Measurements from ENCODE around the gene WNT10A. TPM values are rescaled to one million over a fixed set of nuclear protein-coding genes. Genes with fewer than 3 reads are reported as not detected.

WNT10A gene
- polyA plus RNA-seq, 2 of the 4 experiments (the other 2 are of a cell fraction) = not detected

Small RNA genes within 50 kb of the gene (small RNA-seq; reads per million reads assigned to genes)
- gene RNU6-642P = 0 reads per million in 6 experiments

Other genes with a start within 250 kb of the WNT10A start
- 6.3 and 9.5 TPM in 2 replicates for gene ZNF142, start 221.2 kb upstream of the WNT10A start, polyA plus RNA-seq (2011; rRNA removed)
- gene ZNF142, start 221.2 kb upstream of the WNT10A start, polyA plus RNA-seq (2017; fragmentation: RNase III; extraction: RNeasy Plus Mini Kit Qiagen cat#74134 plus additional on column Dnase treatment) = 10.7 to 11.4 TPM (median 10.7 TPM) in 3 replicates
- gene BCS1L, start 221.2 kb upstream of the WNT10A start, polyA plus RNA-seq (2011; rRNA removed) = 47.1 and 47.2 TPM in 2 replicates
- gene BCS1L, start 221.2 kb upstream of the WNT10A start, polyA plus RNA-seq (2017; fragmentation: RNase III; extraction: RNeasy Plus Mini Kit Qiagen cat#74134 plus additional on column Dnase treatment) = 46.3 to 52.7 TPM (median 47.5 TPM) in 3 replicates
- 61.5 and 74.0 TPM in 2 replicates for gene RNF25, start 208.8 kb upstream of the WNT10A start, polyA plus RNA-seq (2011; rRNA removed)
- gene RNF25, start 208.8 kb upstream of the WNT10A start, polyA plus RNA-seq (2017; fragmentation: RNase III; extraction: RNeasy Plus Mini Kit Qiagen cat#74134 plus additional on column Dnase treatment) = 33.5 to 34.6 TPM (median 33.8 TPM) in 3 replicates
- 29.9 and 40.8 TPM in 2 replicates for gene STK36, start 208.8 kb upstream of the WNT10A start, polyA plus RNA-seq (2011; rRNA removed)
- gene STK36, start 208.8 kb upstream of the WNT10A start, polyA plus RNA-seq (2017; fragmentation: RNase III; extraction: RNeasy Plus Mini Kit Qiagen cat#74134 plus additional on column Dnase treatment) = 15.3 to 23.3 TPM (median 20.6 TPM) in 3 replicates
- gene TTLL4, start 170.0 kb upstream of the WNT10A start, polyA plus RNA-seq (2011; rRNA removed) = 26.2 and 37.0 TPM in 2 replicates
- 23.4 to 25.6 TPM (median 25.0 TPM) in 3 replicates for gene TTLL4, start 170.0 kb upstream of the WNT10A start, polyA plus RNA-seq (2017; fragmentation: RNase III; extraction: RNeasy Plus Mini Kit Qiagen cat#74134 plus additional on column Dnase treatment)
- gene CYP27A1, start 98.7 kb upstream of the WNT10A start, polyA plus RNA-seq (2011; rRNA removed) = 0.13 and 0.20 TPM in 2 replicates
- 0.10 to 0.14 TPM (median 0.11 TPM) in 3 replicates for gene CYP27A1, start 98.7 kb upstream of the WNT10A start, polyA plus RNA-seq (2017; fragmentation: RNase III; extraction: RNeasy Plus Mini Kit Qiagen cat#74134 plus additional on column Dnase treatment)
- not detected in 2 replicates for gene PRKAG3, start 49.0 kb upstream of the WNT10A start, polyA plus RNA-seq (2011; rRNA removed)
- gene PRKAG3, start 49.0 kb upstream of the WNT10A start, polyA plus RNA-seq (2017; fragmentation: RNase III; extraction: RNeasy Plus Mini Kit Qiagen cat#74134 plus additional on column Dnase treatment) = not detected in 3 replicates
- gene WNT6, start 21.0 kb upstream of the WNT10A start, polyA plus RNA-seq (2011; rRNA removed) = 0.05 and 0.06 TPM in 2 replicates
- gene WNT6, start 21.0 kb upstream of the WNT10A start, polyA plus RNA-seq (2017; fragmentation: RNase III; extraction: RNeasy Plus Mini Kit Qiagen cat#74134 plus additional on column Dnase treatment) = 0.08 to 0.28 TPM (median 0.10 TPM) in 3 replicates
- gene CDK5R2, start 78.8 kb downstream of the WNT10A start, polyA plus RNA-seq (2011; rRNA removed) = 0.77 and 0.94 TPM in 2 replicates
- gene CDK5R2, start 78.8 kb downstream of the WNT10A start, polyA plus RNA-seq (2017; fragmentation: RNase III; extraction: RNeasy Plus Mini Kit Qiagen cat#74134 plus additional on column Dnase treatment) = 0.43 to 0.73 TPM (median 0.63 TPM) in 3 replicates
- gene FEV, start 104.3 kb downstream of the WNT10A start, polyA plus RNA-seq (2011; rRNA removed) = not detected in 2 replicates
- gene FEV, start 104.3 kb downstream of the WNT10A start, polyA plus RNA-seq (2017; fragmentation: RNase III; extraction: RNeasy Plus Mini Kit Qiagen cat#74134 plus additional on column Dnase treatment) = not detected in 3 replicates
- not detected in 2 replicates for gene CRYBA2, start 112.6 kb downstream of the WNT10A start, polyA plus RNA-seq (2011; rRNA removed)
- gene CRYBA2, start 112.6 kb downstream of the WNT10A start, polyA plus RNA-seq (2017; fragmentation: RNase III; extraction: RNeasy Plus Mini Kit Qiagen cat#74134 plus additional on column Dnase treatment) = not detected in 3 replicates
- 0.09 and 0.12 TPM in 2 replicates for gene CFAP65, start 160.7 kb downstream of the WNT10A start, polyA plus RNA-seq (2011; rRNA removed)
- 0.14 to 0.28 TPM (median 0.22 TPM) in 3 replicates for gene CFAP65, start 160.7 kb downstream of the WNT10A start, polyA plus RNA-seq (2017; fragmentation: RNase III; extraction: RNeasy Plus Mini Kit Qiagen cat#74134 plus additional on column Dnase treatment)
- not detected in 2 replicates for gene IHH, start 180.1 kb downstream of the WNT10A start, polyA plus RNA-seq (2011; rRNA removed)
- 0.08 to 0.13 TPM (median 0.10 TPM) in 3 replicates for gene IHH, start 180.1 kb downstream of the WNT10A start, polyA plus RNA-seq (2017; fragmentation: RNase III; extraction: RNeasy Plus Mini Kit Qiagen cat#74134 plus additional on column Dnase treatment)